Activated CD4-positive, CD25-positive, alpha-beta regulatory T cell treated with anti-CD3 and anti-CD28 coated beads, Interleukin-2, amount 50 U/mL, for 16 hours (primary cell): ENCODE data around the gene SCAI.
"Not testable (repeated sequence)": the region's sequence is repeated elsewhere in the genome, so short reads cannot be mapped to it uniquely, and the experiment has no call there.

Experiments used
- DNase-seq: peaks from one replicate; pipeline ENCODE4 v3.0.0-alpha.2; 2020; ENCODE audit warnings: low read depth, low spot score

SCAI gene

DNA sequence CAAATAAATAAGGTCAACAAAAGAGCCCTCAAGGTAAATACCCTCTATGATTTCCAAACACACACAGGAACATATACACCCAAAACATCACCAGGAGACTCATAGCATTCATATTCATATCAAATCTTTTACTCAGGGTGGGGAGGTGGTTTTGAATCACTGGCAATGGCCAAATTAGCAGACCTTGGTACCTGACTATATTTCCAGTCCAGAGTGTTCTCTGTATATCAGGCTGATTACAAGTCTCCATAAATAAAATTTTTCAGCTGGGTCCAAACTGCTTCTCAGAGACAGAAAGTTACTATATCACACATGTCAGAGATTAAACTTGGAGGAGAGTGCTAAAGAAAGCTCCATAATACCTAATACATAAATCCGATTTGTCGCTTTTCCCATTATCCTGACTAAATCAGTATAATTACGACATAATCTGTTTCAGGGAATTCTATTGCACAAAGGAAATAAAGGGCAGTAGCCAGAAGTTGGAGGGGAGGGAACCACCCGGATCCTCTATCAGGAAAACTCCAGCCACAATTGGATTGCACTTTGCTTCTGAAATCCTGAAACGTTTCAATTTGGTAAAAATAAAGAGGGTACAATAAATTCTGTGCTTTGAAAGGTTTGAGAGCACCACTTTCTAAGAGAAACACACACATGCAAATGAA is 195.5 kb downstream of the SCAI start:
- no peak for DNase-seq

DNA sequence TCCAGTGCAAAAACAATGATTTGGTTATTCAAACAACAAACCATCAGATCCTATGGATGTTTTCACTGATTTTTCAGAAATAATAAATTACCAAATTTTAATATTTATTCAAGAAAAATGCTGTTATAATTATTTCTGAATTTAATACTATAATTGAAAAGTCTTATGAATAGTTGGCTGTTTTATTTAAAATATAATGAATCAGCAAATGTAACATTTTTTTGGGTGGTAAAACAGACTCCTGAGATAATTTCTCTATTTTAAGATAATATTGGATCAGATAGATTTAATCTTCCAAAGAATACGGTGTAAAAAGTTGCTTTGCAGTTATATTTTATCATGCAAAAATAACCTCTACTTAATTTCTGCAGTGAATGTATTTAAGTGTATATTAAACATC is 197.2 kb downstream of the SCAI start:
- DNase-seq: no peak

GRCh38 chr9:124941679-124942561 is 201.4 kb downstream of the SCAI start:
- peak; percentile 40 for DNase-seq

- peak; percentile 84 for DNase-seq
Measured at GRCh38 chr9:124940894-124941678, 202.2 kb downstream of the SCAI start, which contains the start of gene GOLGA1. Gene GOLGA1 (minus strand): TSS chr9:124941083. CDS start chr9:124938711, 2,372 bp downstream.

GRCh38 chr9:124940521-124940893 is 202.8 kb downstream of the SCAI start:
- DNase-seq: no peak

GRCh38 chr9:124939944-124940343 is 203.4 kb downstream of the SCAI start:
- no peak for DNase-seq

GRCh38 chr9:124934290-124934689 is 209.0 kb downstream of the SCAI start:
- DNase-seq: no peak

GRCh38 chr9:124932333-124932732 is 211.0 kb downstream of the SCAI start:
- no peak for DNase-seq

- DNase-seq: no peak
Measured at GRCh38 chr9:124929464-124929863, 213.9 kb downstream of the SCAI start.

DNA sequence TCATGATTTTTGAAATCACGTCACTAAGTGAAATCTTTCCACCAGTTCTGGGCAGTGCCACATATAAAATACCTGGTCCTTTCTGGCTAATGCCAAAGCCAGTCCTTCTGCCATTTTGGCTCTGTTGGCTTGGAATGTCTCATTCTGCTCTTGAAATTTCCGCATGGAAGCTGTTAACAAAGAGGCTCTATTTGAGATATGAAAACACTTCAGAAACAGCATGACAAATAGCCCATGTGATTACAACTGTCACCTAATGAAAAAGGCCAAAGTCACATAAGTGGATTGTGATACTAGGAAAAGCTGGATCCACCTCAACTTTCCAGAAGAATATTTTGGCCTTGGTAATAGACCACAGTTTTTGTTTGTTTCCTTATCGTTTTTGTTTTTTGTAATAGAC is 215.2 kb downstream of the SCAI start:
- DNase-seq: no peak

DNA sequence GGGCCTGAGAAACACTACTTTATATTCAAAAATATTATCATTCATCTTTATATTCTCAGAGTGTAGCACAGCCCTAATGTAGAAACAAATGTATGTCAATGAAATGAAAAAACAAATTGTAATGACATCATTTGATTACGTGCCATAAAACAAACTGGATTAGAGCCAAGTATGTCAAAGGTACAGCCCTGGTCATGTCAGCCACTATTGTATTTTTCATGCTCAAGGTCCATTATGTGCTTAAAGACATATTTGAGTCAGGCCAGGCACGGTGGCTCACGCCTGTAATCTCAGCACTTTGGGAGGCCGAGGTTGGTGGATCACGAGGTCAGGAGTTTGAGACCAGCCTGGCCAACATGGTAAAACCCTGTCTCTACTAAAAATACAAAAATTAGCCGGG is 222.9 kb downstream of the SCAI start:
- not testable (repeated sequence) for DNase-seq

DNA sequence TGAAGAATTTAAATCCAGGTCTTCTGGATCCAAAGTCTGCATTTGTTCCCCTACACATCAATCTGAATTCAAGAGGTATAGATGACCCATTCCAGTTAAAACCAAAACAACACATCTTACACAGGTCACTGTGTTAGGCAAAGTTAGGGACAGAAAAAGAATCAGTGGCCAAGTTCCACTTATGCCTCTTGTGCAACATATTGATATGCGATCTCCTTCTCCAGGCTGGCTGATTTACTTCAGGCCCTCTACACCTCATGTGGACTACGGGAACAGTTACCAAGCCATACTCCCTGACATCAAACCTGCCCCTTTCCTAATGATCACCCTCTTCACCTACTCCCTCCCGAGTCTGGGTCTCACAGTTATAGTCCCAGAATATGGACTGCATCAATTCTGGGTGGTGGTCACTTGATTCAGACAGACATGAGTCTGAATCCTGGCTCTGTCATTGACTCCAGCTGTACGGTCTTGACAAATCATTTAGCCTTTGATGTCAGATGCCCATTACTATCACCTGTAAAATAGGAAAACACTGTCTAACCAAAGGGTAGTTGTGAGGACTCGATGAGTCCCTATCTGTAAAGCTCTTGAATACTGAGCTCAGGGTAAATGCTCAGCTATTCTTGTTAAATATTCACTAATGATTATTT is 228.4 kb downstream of the SCAI start:
- no peak for DNase-seq

DNA sequence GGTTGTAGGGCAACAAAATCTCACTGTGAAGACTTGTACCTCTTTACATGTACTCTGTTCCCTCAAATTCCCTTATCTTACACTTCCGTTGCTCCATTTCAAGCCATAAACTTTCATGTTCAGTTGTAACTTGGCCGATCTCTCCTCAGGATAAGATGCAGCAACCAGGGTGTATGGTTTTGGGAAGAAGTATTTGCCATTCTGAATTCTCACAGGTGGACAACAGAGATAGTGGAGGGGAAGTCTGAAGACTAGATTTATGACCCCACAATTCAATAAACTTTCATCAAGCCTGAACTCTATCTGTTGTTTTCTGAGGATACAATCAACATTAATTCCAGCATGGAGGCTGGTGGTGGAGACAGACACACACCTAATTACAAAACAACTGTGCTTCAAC is 229.9 kb downstream of the SCAI start:
- no peak for DNase-seq

- no peak for DNase-seq
Measured at GRCh38 chr9:124911766-124912165, 231.6 kb downstream of the SCAI start.

DNA sequence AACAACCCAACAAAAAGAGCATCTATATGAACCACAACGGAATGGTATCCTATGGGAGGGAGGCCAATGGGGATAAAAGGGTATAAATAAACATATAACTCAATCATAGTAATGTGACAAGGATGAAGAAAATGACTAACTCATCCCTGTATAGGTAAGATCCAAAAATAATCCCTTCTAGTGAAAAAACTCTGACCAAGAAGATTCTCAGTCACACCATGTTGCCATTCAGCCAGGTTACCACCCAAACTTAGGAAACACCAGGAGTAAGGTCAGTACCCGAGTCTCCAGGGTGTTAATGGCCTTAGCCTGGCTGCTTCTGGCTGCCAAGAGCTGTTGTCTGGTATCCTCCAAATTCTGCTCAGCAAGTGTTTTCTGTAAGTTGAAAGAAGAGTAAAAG is 235.2 kb downstream of the SCAI start:
- DNase-seq: no peak

- DNase-seq: no peak
Measured at GRCh38 chr9:124906966-124907365, 236.4 kb downstream of the SCAI start.

DNA sequence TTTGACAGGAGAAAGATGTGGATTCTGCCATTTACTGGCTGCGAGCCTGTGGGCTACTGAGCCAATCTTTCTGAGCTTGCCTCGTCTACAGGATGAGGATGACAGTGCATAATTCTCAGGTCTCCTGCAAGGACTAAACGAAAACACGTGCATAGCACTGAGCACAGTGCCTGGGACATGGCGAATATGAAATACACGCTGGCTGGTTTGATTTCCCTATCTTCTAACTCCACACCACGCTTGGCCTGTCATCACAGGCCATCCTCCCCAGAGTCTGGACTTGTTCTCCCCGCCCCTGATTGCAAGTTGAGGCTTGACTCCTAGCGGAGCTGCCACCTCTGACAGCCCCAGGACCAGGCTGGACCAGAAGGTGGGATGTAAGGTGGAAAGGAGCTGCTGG is 243.5 kb downstream of the SCAI start:
- DNase-seq: no peak

DNA sequence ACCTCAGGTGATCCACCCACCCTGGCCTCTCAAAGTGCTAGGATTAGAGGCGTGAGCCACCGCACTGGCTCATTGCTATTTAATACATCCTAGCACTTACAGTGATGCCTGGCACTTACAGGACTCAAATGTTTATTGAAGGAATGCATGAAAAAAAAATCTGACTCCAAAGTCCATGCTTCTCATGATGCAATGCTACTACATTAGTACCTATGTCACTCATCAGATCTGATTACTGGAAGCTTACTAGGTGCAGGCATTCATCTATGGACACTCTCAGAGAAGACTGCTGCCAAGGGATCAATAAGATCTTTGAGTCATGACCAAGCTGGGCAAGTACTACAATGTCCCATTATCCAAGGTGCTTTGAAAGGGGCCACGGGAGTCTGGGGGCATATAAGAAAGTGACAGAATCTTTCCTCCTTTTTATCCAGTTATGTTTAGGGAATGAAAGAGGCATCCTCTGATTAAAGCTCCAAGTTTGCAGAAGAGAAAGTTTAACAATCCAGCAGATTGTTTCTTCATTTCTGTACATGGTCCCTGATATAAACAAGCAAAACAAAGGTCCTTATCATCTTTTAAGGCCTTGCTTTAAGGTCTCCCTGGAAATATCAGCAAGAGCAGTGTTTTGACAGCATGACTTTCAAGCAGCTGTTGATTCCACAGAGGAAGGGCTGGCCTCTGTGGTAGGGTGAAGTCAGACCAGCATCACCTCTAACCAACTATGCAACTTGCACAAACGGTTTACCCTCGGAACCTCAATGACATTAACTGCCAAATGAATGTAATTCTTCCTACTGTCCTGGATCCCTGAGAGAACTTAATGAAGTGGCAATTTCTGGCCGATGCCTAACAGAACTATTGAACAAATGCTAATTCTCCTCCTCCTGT is 245.5 kb downstream of the SCAI start:
- DNase-seq: no peak

DNA sequence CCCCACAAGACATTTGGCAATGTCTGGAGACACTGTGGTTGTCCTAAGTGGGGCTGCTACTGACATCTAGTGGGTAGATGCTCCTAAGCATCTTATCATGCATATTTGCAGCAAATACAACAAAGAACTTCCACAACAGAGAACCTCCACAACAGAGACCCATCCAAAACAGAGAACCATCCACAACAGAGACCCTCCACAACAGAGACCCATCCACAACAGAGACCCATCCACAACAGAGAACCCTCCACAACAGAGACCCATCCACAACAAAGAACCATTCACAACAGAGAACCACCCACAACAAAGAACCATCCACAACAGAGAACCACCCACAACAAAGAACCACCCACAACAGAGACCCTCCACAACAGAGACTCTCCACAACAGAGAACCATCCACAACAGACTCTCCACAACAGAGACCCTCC is 248.6 kb downstream of the SCAI start:
- DNase-seq: peak; percentile 7

DNA sequence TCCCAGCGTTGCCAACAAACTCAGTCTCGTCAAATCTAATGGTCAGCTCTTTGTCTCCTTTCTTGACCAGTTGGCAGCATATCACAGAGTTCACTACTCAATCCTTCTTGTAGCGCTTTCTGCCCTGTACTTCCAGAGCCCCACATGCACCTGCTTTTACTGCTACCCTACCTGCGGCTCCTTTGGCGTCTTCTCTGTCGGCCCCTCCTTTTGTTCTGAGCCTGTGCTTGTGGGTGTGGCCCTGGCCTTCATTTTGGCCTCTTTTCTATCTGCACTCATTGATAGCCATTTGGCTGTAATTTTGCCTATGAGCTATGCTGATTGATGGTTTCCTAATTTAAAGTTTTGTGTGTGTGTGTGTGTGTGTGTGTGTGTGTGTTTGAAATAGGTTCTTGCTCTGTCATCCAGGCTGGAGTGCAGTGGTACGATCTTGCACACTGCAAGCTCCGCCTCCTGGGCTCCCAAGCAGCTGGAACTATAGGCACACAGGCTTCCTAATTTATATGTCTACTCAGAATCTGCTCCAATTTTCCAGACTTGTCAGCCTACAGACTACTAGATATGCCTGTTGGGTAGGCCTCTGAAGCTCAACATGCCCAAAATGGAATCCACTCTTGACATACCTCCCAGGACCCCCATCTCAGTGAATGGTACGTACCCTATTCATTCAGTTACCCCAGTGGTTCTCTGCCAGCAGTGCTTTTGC is 249.1 kb downstream of the SCAI start:
- DNase-seq: no peak
